CD4-positive, alpha-beta T cell (primary cell): Measurements from ENCODE around the gene HAUS8. TPM values are rescaled to one million over a fixed set of nuclear protein-coding genes. Genes with fewer than 3 reads are reported as not detected.

Source experiments
- ATAC-seq: fragments of 200-7000 bp; cut with Tn5 transposase; one replicate; pipeline ENCODE4 v1.10.0; 2022; ENCODE audit warnings: mild to moderate bottlenecking; ENCODE audit not compliant: poor library complexity
- CTCF ChIA-PET: fragments of 350-600 bp; sonication (Branson Sonifier 250); formaldehyde crosslinking; loops from one replicate; lab custom pipeline; 2021; ENCODE audit warnings: antibody characterized with exemption, inconsistent platforms; lab: Charles Lee
- POLR2A ChIA-PET: fragments of 350-600 bp; sonication (Branson Sonifier 250); formaldehyde crosslinking; loops from one replicate; lab custom pipeline; 2021; ENCODE audit warnings: antibody characterized with exemption, inconsistent platforms; lab: Charles Lee
- DNase-seq, 14 experiments: peaks; one replicate each; pipeline ENCODE4 v3.0.0-alpha.2; 2013 to 2020; ENCODE audit warnings: mixed read lengths in 2 of 14
- H3K27ac ChIP-seq, 2 donors: one replicate each; pipeline versions ENCODE4 v1.5.1 to v1.7.0; 2013; ENCODE audit warnings: low read length in 2 of 2, low read depth in 1 of 2, mild to moderate bottlenecking in 1 of 2
- H3K27me3 ChIP-seq, 2 experiments: 1 replicate in 1 of 2; 2 replicates in 1 of 2; pipeline versions ENCODE4 v1.6.1 to v1.7.0; 2013; ENCODE audit warnings: low read length in 2 of 2, control low read depth in 1 of 2, mild to moderate bottlenecking in 1 of 2, moderate library complexity in 1 of 2; ENCODE audit not compliant: insufficient read depth in 2 of 2, control insufficient read depth in 1 of 2
- H3K36me3 ChIP-seq: one replicate; pipeline ENCODE4 v1.6.1; 2013; ENCODE audit warnings: low read length, control low read depth; ENCODE audit not compliant: insufficient read depth
- H3K4me1 ChIP-seq: one replicate; pipeline ENCODE4 v1.6.1; 2013; ENCODE audit warnings: low read length, control low read depth; ENCODE audit not compliant: insufficient read depth
- H3K4me3 ChIP-seq: one replicate; pipeline ENCODE4 v1.5.1; 2013; ENCODE audit warnings: mild to moderate bottlenecking, low read length, moderate library complexity
- H3K9me3 ChIP-seq, 2 experiments: 1 replicate in 1 of 2; 2 replicates in 1 of 2; pipeline versions ENCODE4 v1.6.1 to v1.7.0; 2013; ENCODE audit warnings: low read length in 2 of 2, mild to moderate bottlenecking in 2 of 2, control low read depth in 1 of 2, moderate library complexity in 1 of 2; ENCODE audit not compliant: control insufficient read depth in 1 of 2, insufficient read depth in 1 of 2
- H3K27ac Mint-ChIP-seq: one replicate; pipeline ENCODE4 v1.8.0; 2020; ENCODE audit warnings: mixed read lengths
- H3K27me3 Mint-ChIP-seq: one replicate; pipeline ENCODE4 v1.8.0; 2021; ENCODE audit warnings: mixed read lengths
- H3K36me3 Mint-ChIP-seq: one replicate; pipeline ENCODE4 v1.8.0; 2021; ENCODE audit warnings: low read depth, mixed read lengths
- H3K4me1 Mint-ChIP-seq: one replicate; pipeline ENCODE4 v1.8.0; 2021; ENCODE audit warnings: low read depth, mixed read lengths
- H3K4me3 Mint-ChIP-seq: one replicate; pipeline ENCODE4 v1.8.0; 2020; ENCODE audit warnings: mild to moderate bottlenecking, mixed read lengths
- H3K9me3 Mint-ChIP-seq: one replicate; pipeline ENCODE4 v1.8.0; 2020; ENCODE audit warnings: mixed read lengths
- intact Hi-C, 2 experiments: fragments of 100-400 bp; cut with DNase I in 1 of 2; cut with micrococcal nuclease in 1 of 2; formaldehyde crosslinking; loops; one replicate each; pipeline versions ENCODE4 v1.15.1 to v1.9.0; 2023 to 2025; cut with DNase I, micrococcal nuclease
- total RNA-seq, 174 experiments: library from RNA in 2 of 174; stranded (reverse) in 2 of 174; gene quantifications; one replicate each; pipeline ENCODE4 v1.2.3 and lab custom pipeline; 2021 to 2026
- TF ChIP-seq, protein P1 (sequence below): fragments of 200-600 bp; IDR thresholded peaks from one replicate; pipeline ENCODE4 v1.8.0; 2022; ENCODE audit warnings: antibody characterized with exemption, mild to moderate bottlenecking

HAUS8 gene
- total RNA-seq, 2 experiments from 2014 or later: 20.6 to 20.7 TPM

DNA sequence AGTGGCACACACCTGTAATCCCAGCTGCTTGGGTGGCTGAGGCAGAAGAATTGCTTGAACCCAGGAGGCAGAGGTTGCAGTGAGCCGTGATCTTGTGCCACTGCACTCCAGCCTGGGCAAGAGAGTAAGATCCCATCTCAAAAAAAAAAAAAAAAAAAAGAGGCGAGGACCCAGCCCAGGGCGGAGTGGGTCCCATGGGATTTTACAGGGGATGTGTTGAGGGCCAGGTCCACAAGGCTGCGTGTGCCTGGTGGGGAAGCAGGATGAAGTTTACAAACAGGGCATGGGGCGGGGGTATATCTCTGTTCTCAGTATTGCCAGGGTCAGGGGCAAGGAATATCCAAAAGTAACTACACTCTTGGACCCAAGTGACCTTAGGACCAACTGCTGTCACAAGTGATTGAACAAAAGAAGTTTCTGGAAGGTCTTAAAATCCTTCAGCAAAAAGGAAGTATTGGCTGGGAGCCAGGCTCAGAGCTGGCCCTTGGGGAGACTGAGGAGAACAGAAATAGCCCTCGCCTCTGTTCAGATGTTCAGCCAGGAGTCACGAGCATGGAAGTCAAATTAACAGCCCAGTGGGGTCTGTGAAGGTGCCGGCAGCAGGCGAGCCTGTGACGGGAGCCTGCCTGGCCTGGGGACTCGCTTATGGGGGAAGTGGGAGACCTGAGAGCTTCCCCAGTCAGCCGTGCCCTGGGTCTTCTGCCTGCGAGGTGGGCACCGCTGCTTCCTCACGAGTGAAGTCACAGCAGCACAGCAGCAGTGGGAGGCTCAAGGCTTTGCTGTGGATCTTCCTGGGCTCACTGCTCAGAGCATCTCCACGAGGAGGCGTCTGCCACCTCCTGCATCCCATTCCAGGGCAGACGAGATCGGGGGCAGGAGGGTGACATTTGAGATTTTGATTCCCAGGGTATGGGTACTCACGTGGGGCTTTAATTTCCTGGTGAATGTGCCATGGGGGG lies 6.7 kb upstream of the HAUS8 start:
- Histone ChIP-seq H3K27ac (no peak overlapping the region), H3K9me3 (no peaks in the 10 kb centered on the region), H3K4me3 (no peak overlapping the region), H3K36me3 (peaks cover 34% of the 10 kb centered on the region), H3K27me3 (no peaks in the 10 kb centered on the region), H3K4me1 (peaks cover 57% of the 10 kb centered on the region)
- H3K27ac Mint-ChIP-seq: no peak overlapping the region
- ChIA-PET POLR2A (no interaction called here), CTCF (no interaction called here)
- ATAC-seq (no peak), DNase-seq (no peak)
- H3K4me1 Mint-ChIP-seq: peaks cover 50% of the 10 kb centered on the region
- intact Hi-C loops: no loop called here
- TF ChIP-seq, protein P1, sequence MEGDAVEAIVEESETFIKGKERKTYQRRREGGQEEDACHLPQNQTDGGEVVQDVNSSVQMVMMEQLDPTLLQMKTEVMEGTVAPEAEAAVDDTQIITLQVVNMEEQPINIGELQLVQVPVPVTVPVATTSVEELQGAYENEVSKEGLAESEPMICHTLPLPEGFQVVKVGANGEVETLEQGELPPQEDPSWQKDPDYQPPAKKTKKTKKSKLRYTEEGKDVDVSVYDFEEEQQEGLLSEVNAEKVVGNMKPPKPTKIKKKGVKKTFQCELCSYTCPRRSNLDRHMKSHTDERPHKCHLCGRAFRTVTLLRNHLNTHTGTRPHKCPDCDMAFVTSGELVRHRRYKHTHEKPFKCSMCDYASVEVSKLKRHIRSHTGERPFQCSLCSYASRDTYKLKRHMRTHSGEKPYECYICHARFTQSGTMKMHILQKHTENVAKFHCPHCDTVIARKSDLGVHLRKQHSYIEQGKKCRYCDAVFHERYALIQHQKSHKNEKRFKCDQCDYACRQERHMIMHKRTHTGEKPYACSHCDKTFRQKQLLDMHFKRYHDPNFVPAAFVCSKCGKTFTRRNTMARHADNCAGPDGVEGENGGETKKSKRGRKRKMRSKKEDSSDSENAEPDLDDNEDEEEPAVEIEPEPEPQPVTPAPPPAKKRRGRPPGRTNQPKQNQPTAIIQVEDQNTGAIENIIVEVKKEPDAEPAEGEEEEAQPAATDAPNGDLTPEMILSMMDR: no peak
- H3K9me3 Mint-ChIP-seq: no peaks in the 10 kb centered on the region
- H3K36me3 Mint-ChIP-seq: peaks cover 43% of the 10 kb centered on the region
- H3K4me3 Mint-ChIP-seq: no peak overlapping the region
- no peaks in the 10 kb centered on the region for H3K27me3 Mint-ChIP-seq

GRCh38 chr19:17080440-17080801 lies 5.2 kb upstream of the HAUS8 start:
- ChIA-PET POLR2A (interaction anchor here (0.8 kb wide), 1 partner anchor 46 kb away, joined by 3 read pairs; no protein-coding TSS in a partner anchor), CTCF (interaction anchor here (1.6 kb wide), 1 partner anchor 10 kb away, joined by 5 read pairs; no protein-coding TSS in a partner anchor)
- Histone ChIP-seq H3K4me3 (no peak overlapping the region), H3K36me3 (peaks cover 21% of the 10 kb centered on the region), H3K4me1 (peaks cover 64% of the 10 kb centered on the region), H3K9me3 (no peaks in the 10 kb centered on the region), H3K27me3 (no peaks in the 10 kb centered on the region), H3K27ac (no peak overlapping the region)
- peaks cover 44% of the 10 kb centered on the region for H3K36me3 Mint-ChIP-seq
- TF ChIP-seq, protein P1: no peak
- peak overlapping the region; percentile 75 for H3K27ac Mint-ChIP-seq
- intact Hi-C loops: no loop called here
- peaks cover 58% of the 10 kb centered on the region for H3K4me1 Mint-ChIP-seq
- DNase-seq: no peak
- H3K4me3 Mint-ChIP-seq: peak overlapping the region; percentile 77
- no peaks in the 10 kb centered on the region for H3K27me3 Mint-ChIP-seq
- H3K9me3 Mint-ChIP-seq: no peaks in the 10 kb centered on the region
- no peak for ATAC-seq

GRCh38 chr19:17079710-17080439 lies 4.6 kb upstream of the HAUS8 start:
- Mint-ChIP-seq H3K9me3 (no peaks in the 10 kb centered on the region), H3K36me3 (peaks cover 44% of the 10 kb centered on the region), H3K27me3 (no peaks in the 10 kb centered on the region), H3K4me3 (peak overlapping the region; percentile 77), H3K27ac (peak overlapping the region; percentile 75), H3K4me1 (peaks cover 54% of the 10 kb centered on the region)
- intact Hi-C loops: loop anchor here in 1 of 2 experiments (5.0 kb wide), 1 partner anchor 147 kb away; the partner anchor contains the start of gene OCEL1
- H3K27me3 ChIP-seq: no peaks in the 10 kb centered on the region
- no peaks in the 10 kb centered on the region for H3K9me3 ChIP-seq
- ATAC-seq: peak; percentile 25
- ChIA-PET POLR2A (no interaction called here), CTCF (interaction anchor here (1.6 kb wide), 1 partner anchor 10 kb away, joined by 5 read pairs; no protein-coding TSS in a partner anchor)
- H3K4me3 ChIP-seq: peak overlapping the region; percentile 36
- H3K4me1 ChIP-seq: peaks cover 59% of the 10 kb centered on the region
- peak overlapping the region in 1 of 2 donors; percentile 52 for H3K27ac ChIP-seq
- DNase-seq: peak; percentile 37 to 81 (median 54)
- TF ChIP-seq, protein P1: no peak
- peaks cover 17% of the 10 kb centered on the region for H3K36me3 ChIP-seq
